ENCODE data around the gene XAF1. TPM values are rescaled to one million over a fixed set of nuclear protein-coding genes. Genes with fewer than 3 reads are reported as not detected.

XAF1 gene
- total RNA-seq, 4 donors from 2014 or later, result 6.1 to 15.7 (median 9.8) TPM

DNA sequence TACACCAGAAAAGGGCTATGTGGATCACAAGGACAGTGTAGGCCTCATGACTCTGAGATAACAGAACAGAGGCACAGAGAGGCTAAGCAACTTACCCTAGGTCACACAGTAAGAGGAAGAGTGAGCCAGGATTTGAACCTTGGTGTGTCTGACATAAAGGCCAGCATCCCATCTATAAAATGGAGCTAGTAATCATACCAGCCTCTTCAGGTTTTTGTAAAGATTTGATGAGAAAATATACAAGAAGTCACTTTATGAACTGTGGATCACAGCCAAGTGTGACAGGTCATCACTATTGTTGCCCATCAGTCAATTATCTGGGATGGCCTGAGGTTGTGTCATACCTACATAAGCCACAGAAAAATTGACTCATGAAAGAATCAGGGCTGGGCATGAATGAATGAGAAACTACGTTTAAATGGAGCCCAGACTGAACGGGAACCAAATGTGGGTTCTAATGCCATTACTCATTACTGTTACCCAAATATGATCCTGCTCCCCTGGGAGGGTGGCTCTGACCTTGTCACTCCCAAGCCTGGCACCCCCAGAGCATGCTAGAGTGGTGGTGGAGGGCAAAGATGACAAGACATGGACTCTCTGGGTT is 41.1 kb downstream of the XAF1 start:
- DNase-seq, result no peak
- no peak overlapping the region for H3K4me3 ChIP-seq
- ATAC-seq, result no peak
- TF ChIP-seq POLR2A (IDR thresholded peaks at IDR 0.05), result no peak
- TF ChIP-seq, protein P1, sequence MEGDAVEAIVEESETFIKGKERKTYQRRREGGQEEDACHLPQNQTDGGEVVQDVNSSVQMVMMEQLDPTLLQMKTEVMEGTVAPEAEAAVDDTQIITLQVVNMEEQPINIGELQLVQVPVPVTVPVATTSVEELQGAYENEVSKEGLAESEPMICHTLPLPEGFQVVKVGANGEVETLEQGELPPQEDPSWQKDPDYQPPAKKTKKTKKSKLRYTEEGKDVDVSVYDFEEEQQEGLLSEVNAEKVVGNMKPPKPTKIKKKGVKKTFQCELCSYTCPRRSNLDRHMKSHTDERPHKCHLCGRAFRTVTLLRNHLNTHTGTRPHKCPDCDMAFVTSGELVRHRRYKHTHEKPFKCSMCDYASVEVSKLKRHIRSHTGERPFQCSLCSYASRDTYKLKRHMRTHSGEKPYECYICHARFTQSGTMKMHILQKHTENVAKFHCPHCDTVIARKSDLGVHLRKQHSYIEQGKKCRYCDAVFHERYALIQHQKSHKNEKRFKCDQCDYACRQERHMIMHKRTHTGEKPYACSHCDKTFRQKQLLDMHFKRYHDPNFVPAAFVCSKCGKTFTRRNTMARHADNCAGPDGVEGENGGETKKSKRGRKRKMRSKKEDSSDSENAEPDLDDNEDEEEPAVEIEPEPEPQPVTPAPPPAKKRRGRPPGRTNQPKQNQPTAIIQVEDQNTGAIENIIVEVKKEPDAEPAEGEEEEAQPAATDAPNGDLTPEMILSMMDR (IDR thresholded peaks at IDR 0.05 in 4 of 5, conservative IDR thresholded peaks at IDR 0.05 in 1 of 5), result no peak
- intact Hi-C loops (cut with DNase I; ENCODE audit: low total_unique reads), result no loop called here
- in situ Hi-C loops (cut with MboI; ENCODE audit: low sequenced_read_pairs in 4 of 4), result loop anchor here in 1 of 4 donors (25.0 kb wide), 1 partner anchor 110 kb away; no protein-coding TSS in a partner anchor
- H3K36me3 ChIP-seq, result no peaks in the 10 kb centered on the region
- H3K4me1 ChIP-seq, result no peaks in the 10 kb centered on the region
- no peak overlapping the region for H3K27ac ChIP-seq
- H3K9me3 ChIP-seq, result no peaks in the 10 kb centered on the region
- peaks cover 0 to 5% (median 3%) of the 10 kb centered on the region in 3 donors for H3K27me3 ChIP-seq

DNA sequence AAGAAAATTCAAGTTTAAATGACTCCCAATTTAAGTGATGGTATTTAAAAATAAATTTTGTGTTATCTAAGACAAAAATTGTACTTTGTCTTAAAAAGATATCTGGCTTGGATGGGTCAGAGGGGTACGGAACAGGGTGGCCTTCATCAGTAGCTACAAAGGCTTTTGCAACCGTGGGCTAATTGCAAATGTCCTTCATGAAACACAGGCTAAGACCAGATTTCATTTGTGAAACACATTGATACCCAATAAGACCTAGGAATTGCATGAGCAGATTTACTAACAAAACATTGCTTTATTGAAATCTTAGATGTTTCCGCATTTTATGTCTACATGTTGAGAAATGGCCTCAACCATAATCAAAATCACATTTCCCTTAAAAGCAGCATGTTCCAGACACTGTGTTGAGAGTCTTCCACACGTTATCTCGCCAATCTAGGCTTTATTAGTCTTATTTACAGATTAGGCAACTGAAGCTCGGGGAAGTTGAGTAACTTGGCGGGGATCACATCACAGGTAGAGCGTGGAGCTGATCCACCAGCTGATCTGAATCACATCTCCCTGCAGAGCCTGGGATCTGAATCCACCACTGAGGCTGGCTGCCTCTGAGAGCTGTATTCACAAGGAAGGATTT is 42.0 kb downstream of the XAF1 start:
- peaks cover 0 to 3% (median 0%) of the 10 kb centered on the region in 3 donors for H3K27me3 ChIP-seq
- H3K4me1 ChIP-seq, result no peaks in the 10 kb centered on the region
- H3K9me3 ChIP-seq, result no peaks in the 10 kb centered on the region
- no peaks in the 10 kb centered on the region for H3K36me3 ChIP-seq
- no peak overlapping the region for H3K27ac ChIP-seq
- in situ Hi-C loops (cut with MboI; ENCODE audit: low sequenced_read_pairs in 4 of 4) (loop anchor here in 1 of 4 donors (25.0 kb wide), 1 partner anchor 111 kb away; no protein-coding TSS in a partner anchor), intact Hi-C loops (cut with DNase I; ENCODE audit: low total_unique reads) (no loop called here)
- no peak for DNase-seq
- ATAC-seq, result no peak
- TF ChIP-seq, protein P1 (IDR thresholded peaks at IDR 0.05 in 4 of 5, conservative IDR thresholded peaks at IDR 0.05 in 1 of 5), result no peak
- TF ChIP-seq POLR2A (IDR thresholded peaks at IDR 0.05), result no peak
- no peak overlapping the region for H3K4me3 ChIP-seq

DNA sequence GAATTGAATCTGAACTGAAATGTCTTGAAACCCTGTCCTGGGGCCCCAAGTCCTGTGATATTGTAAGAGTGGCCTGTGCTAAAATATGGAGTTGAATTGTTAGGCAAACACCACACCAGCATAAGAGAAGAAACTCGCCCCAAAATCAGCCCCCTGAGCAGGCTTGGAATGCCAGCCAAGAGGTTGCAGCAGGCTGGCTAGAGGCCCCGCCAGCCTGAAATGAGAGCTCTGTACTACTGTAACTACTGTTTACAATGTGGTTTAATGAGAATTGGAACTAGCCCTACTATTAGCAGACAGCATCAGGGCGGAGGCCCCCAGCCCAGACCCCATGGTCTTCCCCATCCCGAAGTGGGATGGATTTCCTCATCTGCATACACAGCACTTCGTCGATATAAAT is 43.9 kb downstream of the XAF1 start:
- intact Hi-C loops (cut with DNase I; ENCODE audit: low total_unique reads), result no loop called here
- Histone ChIP-seq H3K4me1 (no peaks in the 10 kb centered on the region), H3K9me3 (no peaks in the 10 kb centered on the region), H3K36me3 (no peaks in the 10 kb centered on the region), H3K4me3 (no peak overlapping the region), H3K27me3 (peaks cover 0 to 3% (median 0%) of the 10 kb centered on the region in 3 donors), H3K27ac (no peak overlapping the region)
- no peak for TF ChIP-seq POLR2A (IDR thresholded peaks at IDR 0.05)
- TF ChIP-seq, protein P1 (IDR thresholded peaks at IDR 0.05 in 4 of 5, conservative IDR thresholded peaks at IDR 0.05 in 1 of 5), result no peak
- no peak for DNase-seq
- in situ Hi-C loops (cut with MboI; ENCODE audit: low sequenced_read_pairs in 4 of 4), result loop anchor here in 1 of 4 donors (25.0 kb wide), 1 partner anchor 112 kb away; no protein-coding TSS in a partner anchor
- no peak for ATAC-seq

GRCh38 chr17:6800422-6801027 is 44.7 kb downstream of the XAF1 start:
- intact Hi-C loops (cut with DNase I; ENCODE audit: low total_unique reads) (no loop called here), in situ Hi-C loops (cut with MboI; ENCODE audit: low sequenced_read_pairs in 4 of 4) (no loop called here)
- ATAC-seq, result no peak

More at GRCh38 chr17:6800422-6801027, 44.7 kb downstream of the XAF1 start:
- TF ChIP-seq POLR2A (IDR thresholded peaks at IDR 0.05), result no peak
- TF ChIP-seq, protein P1 (IDR thresholded peaks at IDR 0.05 in 4 of 5, conservative IDR thresholded peaks at IDR 0.05 in 1 of 5), result no peak
- H3K36me3 ChIP-seq, result no peaks in the 10 kb centered on the region
- peaks cover 0 to 3% (median 0%) of the 10 kb centered on the region in 3 donors for H3K27me3 ChIP-seq
- no peak overlapping the region for H3K27ac ChIP-seq
- H3K4me1 ChIP-seq, result no peaks in the 10 kb centered on the region
- no peak for DNase-seq
- no peak overlapping the region for H3K4me3 ChIP-seq
- no peaks in the 10 kb centered on the region for H3K9me3 ChIP-seq

Measured in gastrocnemius medialis (tissue), 4 donors.